Prostate gland (tissue), 2 donors: ENCODE results near the gene TMEM69. TPM values are rescaled to one million over a fixed set of nuclear protein-coding genes. Genes with fewer than 3 reads are reported as not detected.
"Not testable (repeated sequence)": the region's sequence is repeated elsewhere in the genome, so short reads cannot be mapped to it uniquely, and the experiment has no call there.

Experiments used
- DNase-seq: peaks from one replicate; pipeline ENCODE4 v3.0.0-alpha.2; 2019; ENCODE audit warnings: low spot score
- H3K27ac ChIP-seq, 2 donors: fragments of 200-600 bp; sonication (generic); 2 replicates each; pipeline ENCODE4 v1.5.1; 2017 to 2019
- H3K27me3 ChIP-seq: fragments of 200-600 bp; sonication (generic); replicated peaks from 2 replicates; pipeline ENCODE4 v1.5.1; 2019; ENCODE audit not compliant: insufficient read depth
- H3K36me3 ChIP-seq, 2 donors: fragments of 200-600 bp; sonication (generic); 1 replicate in 1 of 2; 2 replicates in 1 of 2; pipeline versions ENCODE4 v1.5.1 to v1.8.1; 2017 to 2019
- H3K4me1 ChIP-seq: fragments of 200-600 bp; sonication (generic); replicated peaks from 2 replicates; pipeline ENCODE4 v1.5.1; 2019
- H3K4me3 ChIP-seq, 2 donors: fragments of 200-600 bp; sonication (generic); 2 replicates each; pipeline ENCODE4 v1.5.1; 2017 to 2019
- H3K9me3 ChIP-seq: fragments of 200-600 bp; sonication (generic); 2 replicates; pipeline ENCODE4 v1.5.1; 2017
- POLR2A ChIP-seq: fragments of 450-650 bp; IDR thresholded peaks from one replicate; pipeline ENCODE4 v1.6.1; 2016; ENCODE audit warnings: antibody characterized with exemption, mild to moderate bottlenecking
- POLR2AphosphoS5 ChIP-seq: sonication (generic); formaldehyde crosslinking; IDR thresholded peaks from one replicate; pipeline ENCODE4 v1.6.1; 2017; ENCODE audit warnings: antibody characterized with exemption
- whole genome bisulfite sequencing: methylation state at CpG from one replicate; pipeline ENCODE4 v1.1.5; 2018; 5-methylcytosine and 5-hydroxymethylcytosine counted together
- intact Hi-C: fragments of 100-400 bp; cut with DNase I; formaldehyde crosslinking; loops from one replicate; pipeline ENCODE4 v1.14.2; 2022
- total RNA-seq, 2 donors: library from RNA; depleted of rRNA; stranded (reverse); fragments of >200 nt; gene quantifications; one replicate each; pipeline ENCODE4 v1.1.0, GENCODE V29; 2016
- TF ChIP-seq, protein P1 (sequence below), 4 experiments: fragments of 200-600 bp in 2 of 4; fragments of 450-650 bp in 2 of 4; sonication (generic) in 2 of 4; IDR thresholded peaks; 1 replicate in 3 of 4; 2 replicates in 1 of 4; pipeline ENCODE4 v1.5.1; 2016 to 2019; ENCODE audit warnings: antibody characterized with exemption in 4 of 4, mild to moderate bottlenecking in 2 of 4, moderate library complexity in 2 of 4

The TMEM69 gene
- total RNA-seq, 2 donors from 2014 or later = 29.6 to 32.9 TPM

DNA sequence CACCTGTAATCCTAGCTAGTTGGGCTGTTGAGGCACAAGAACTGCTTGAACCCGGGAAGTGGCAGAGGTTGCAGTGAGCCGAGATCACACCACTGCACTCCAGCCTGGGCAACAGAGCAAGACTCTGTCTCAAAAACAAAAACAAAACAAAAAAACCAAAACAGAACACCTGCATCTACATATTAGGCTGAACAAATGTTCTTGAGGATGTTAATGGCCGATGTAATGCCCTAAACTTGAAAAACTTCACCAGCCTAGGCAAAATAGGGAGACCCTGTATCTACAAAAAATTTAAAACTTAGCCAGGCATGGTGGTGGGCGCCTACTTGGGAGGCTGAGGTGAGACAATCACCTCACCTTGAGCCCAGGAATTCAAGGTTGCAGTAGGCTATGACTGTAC, 19.5 kb upstream of the TMEM69 start:
- no peak for DNase-seq
- H3K27ac ChIP-seq = no peak overlapping the region
- no peaks in the 10 kb centered on the region for H3K4me1 ChIP-seq
- 97% methylated on average over 4 of the region's 4 CpGs for WGBS
- H3K9me3 ChIP-seq = no peaks in the 10 kb centered on the region
- H3K27me3 ChIP-seq = no peaks in the 10 kb centered on the region
- no peaks in the 10 kb centered on the region for H3K36me3 ChIP-seq
- TF ChIP-seq POLR2AphosphoS5 (no peak), POLR2A (no peak)
- TF ChIP-seq, protein P1, sequence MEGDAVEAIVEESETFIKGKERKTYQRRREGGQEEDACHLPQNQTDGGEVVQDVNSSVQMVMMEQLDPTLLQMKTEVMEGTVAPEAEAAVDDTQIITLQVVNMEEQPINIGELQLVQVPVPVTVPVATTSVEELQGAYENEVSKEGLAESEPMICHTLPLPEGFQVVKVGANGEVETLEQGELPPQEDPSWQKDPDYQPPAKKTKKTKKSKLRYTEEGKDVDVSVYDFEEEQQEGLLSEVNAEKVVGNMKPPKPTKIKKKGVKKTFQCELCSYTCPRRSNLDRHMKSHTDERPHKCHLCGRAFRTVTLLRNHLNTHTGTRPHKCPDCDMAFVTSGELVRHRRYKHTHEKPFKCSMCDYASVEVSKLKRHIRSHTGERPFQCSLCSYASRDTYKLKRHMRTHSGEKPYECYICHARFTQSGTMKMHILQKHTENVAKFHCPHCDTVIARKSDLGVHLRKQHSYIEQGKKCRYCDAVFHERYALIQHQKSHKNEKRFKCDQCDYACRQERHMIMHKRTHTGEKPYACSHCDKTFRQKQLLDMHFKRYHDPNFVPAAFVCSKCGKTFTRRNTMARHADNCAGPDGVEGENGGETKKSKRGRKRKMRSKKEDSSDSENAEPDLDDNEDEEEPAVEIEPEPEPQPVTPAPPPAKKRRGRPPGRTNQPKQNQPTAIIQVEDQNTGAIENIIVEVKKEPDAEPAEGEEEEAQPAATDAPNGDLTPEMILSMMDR (IDR thresholded peaks at IDR 0.05) = no peak
- no peak overlapping the region for H3K4me3 ChIP-seq
- intact Hi-C loops = no loop called here

DNA sequence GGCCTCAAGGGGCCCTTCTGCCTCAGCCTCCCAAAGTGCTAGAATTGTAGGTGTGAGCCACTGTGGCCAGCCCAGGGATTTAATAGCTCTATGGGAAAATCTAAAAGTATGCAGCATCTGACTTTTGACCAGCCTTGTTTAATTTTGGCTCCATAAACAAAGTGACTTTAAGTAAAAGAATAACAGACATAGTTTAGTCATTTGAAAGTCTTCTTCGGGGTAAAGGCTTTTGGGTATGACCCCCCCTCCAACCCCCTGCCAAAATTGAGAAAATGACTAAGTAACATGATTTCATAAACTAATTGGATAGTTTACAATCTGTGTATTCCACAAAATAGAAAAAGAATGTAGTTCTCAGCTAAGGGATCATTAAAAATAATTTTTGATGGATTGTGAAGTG, 18.6 kb upstream of the TMEM69 start:
- intact Hi-C loops = no loop called here
- no peak for DNase-seq
- Histone ChIP-seq H3K27me3 (no peaks in the 10 kb centered on the region), H3K9me3 (no peaks in the 10 kb centered on the region), H3K36me3 (no peaks in the 10 kb centered on the region), H3K4me3 (no peak overlapping the region), H3K4me1 (no peaks in the 10 kb centered on the region), H3K27ac (no peak overlapping the region)
- 35% methylated on average over 1 of the region's 1 CpG for WGBS
- TF ChIP-seq POLR2A = no peak
- TF ChIP-seq POLR2AphosphoS5 = no peak
- TF ChIP-seq, protein P1 (IDR thresholded peaks at IDR 0.05) = no peak

DNA sequence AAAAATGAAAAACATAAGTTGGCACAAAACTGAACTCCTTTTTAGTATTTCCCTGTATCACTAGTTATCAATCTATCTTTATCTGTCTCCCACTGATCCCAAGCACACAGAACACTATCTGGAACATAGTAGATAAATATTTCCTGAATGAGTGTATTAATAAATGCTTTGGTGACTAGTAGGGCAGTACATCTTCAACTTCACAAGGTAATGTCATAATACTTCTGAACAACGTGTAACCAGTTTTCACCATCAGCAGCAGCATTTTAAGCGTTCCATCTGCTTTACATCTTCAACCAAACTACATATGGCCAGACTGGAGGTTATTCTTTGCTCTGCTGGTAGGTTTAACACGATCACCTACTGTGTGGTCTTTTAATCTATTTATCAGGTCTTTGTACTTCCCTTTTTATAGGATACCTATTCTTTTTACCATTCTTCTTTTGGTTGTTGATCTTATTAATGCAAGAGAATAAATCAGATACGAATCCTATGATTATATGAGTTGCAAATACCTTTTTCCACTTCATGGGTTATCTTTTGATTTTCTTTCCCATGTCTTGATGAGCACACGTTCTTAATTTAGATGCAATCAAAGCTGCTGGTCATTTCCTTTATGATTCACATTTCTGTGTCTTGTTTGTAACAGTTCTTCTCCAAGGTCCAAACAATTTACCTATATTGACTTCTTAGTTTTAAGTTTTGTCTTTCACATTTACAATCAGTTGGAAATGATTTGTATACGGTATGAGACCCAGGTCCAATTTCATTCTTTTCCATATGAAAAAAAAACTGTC, 17.9 kb upstream of the TMEM69 start:
- Histone ChIP-seq H3K4me1 (no peaks in the 10 kb centered on the region), H3K9me3 (no peaks in the 10 kb centered on the region), H3K36me3 (no peaks in the 10 kb centered on the region), H3K27me3 (no peaks in the 10 kb centered on the region), H3K4me3 (no peak overlapping the region), H3K27ac (no peak overlapping the region)
- intact Hi-C loops = no loop called here
- TF ChIP-seq POLR2A = no peak
- WGBS = 68% methylated on average over 6 of the region's 6 CpGs
- DNase-seq = no peak

DNA sequence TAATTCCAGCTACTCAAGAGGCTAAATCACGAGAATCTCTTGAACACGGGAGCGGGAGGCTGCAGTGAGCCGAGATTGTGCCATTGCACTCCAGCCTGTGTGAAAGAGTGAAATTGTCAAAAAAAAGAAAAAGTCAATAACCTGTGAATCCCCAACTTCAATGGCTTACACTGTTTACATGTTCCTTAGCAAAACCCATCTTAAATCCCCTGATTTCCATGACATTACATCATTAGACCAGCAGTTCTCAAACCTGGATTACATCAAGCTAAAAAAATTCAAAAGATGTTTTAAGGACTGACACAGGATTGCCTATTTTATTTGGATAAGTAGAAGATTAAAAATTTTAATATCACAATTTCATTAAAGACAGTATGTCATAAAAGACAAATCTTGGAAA, 14.0 kb upstream of the TMEM69 start:
- intact Hi-C loops = no loop called here
- H3K27ac ChIP-seq = no peak overlapping the region
- no peaks in the 10 kb centered on the region for H3K4me1 ChIP-seq
- H3K4me3 ChIP-seq = no peak overlapping the region
- no peaks in the 10 kb centered on the region for H3K36me3 ChIP-seq
- no peaks in the 10 kb centered on the region for H3K27me3 ChIP-seq
- no peak for DNase-seq
- no peaks in the 10 kb centered on the region for H3K9me3 ChIP-seq
- TF ChIP-seq, protein P1 (IDR thresholded peaks at IDR 0.05) = no peak
- TF ChIP-seq POLR2AphosphoS5 = no peak
- TF ChIP-seq POLR2A = no peak
- 95% methylated on average over 4 of the region's 4 CpGs for WGBS

DNA sequence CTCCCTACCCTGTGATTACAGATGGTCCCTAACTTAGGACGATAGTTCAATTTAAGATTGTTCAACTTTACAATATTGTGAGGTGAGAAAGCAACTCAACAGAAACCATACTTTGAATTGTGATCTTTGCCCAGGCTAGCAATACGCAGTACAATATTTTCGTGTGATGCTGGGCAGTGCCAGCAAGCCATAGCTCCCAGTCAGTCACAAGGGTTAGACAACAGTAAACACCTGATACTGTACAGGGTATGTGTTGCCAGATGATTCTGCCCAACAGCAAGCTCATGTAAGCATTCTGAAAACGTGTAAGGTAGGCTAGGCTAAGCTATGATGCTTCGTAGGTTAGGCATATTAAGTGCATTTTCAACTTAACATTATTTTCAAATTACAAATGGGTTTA, 13.5 kb upstream of the TMEM69 start:
- Histone ChIP-seq H3K36me3 (no peaks in the 10 kb centered on the region), H3K4me1 (no peaks in the 10 kb centered on the region), H3K4me3 (no peak overlapping the region), H3K27ac (no peak overlapping the region), H3K27me3 (no peaks in the 10 kb centered on the region), H3K9me3 (no peaks in the 10 kb centered on the region)
- TF ChIP-seq, protein P1 (IDR thresholded peaks at IDR 0.05) = no peak
- TF ChIP-seq POLR2A (no peak), POLR2AphosphoS5 (no peak)
- WGBS = 82% methylated on average over 5 of the region's 5 CpGs
- no peak for DNase-seq
- intact Hi-C loops = no loop called here

DNA sequence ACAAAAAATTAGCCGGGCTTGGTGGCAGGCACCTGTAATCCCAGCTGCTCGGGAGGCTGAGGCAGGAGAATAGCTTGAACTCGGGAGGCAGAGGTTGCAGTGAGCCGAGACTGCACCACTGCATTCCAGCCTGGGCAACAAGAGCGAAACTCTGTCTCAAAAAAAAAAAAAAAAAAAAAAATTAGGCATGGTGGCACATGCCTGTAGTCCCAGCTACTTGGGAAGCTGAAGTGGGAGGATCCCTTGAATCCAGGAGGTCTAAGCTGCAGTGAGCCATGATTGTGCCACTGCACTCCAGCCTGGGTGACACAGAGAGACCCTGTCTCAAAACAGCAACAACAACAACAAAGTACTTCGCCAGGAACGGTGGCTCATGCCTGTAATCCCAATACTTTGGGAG, 11.4 kb upstream of the TMEM69 start:
- WGBS = 95% methylated on average over 7 of the region's 7 CpGs
- H3K9me3 ChIP-seq, DNase-seq, H3K36me3 ChIP-seq, H3K27ac ChIP-seq, H3K27me3 ChIP-seq, intact Hi-C loops, H3K4me3 ChIP-seq: not testable (repeated sequence)
- H3K4me1 ChIP-seq = peaks cover 15% of the 10 kb centered on the region
